IPS-18c (cell line): ENCODE data around the gene HIPK2.

Source experiments
- H3K4me3 ChIP-seq: 2 replicates; pipeline ENCODE4 v1.7.0; 2013; ENCODE audit warnings: low read depth, mild to moderate bottlenecking, low read length, moderate library complexity; ENCODE audit not compliant: insufficient read depth
- H3K9me3 ChIP-seq: one replicate; pipeline ENCODE4 v1.6.1; 2013; ENCODE audit warnings: mild to moderate bottlenecking, low read length, moderate library complexity; ENCODE audit not compliant: control insufficient read depth, insufficient read depth

Gene HIPK2

DNA sequence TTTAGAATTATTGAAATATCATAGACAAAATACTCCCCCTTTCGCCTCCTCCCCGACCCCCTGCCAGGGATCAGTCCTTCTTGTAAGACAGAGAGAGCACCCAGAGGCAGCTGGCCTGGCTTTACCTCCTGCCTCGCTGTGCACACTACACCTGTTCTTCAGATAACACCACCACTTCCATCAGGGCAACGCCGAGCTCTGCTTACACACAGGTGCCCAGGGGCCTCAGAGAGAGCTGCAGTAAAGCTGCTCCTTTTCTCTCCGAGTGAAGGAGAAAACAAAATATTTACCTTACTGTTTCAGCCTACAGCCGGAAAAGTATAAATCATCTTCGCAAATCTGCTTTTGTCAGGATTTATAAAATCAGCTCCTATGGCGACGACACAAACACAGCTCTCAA lies 80.7 kb downstream of the HIPK2 start:
- no peak overlapping the region for H3K4me3 ChIP-seq
- H3K9me3 ChIP-seq, result no peaks in the 10 kb centered on the region

GRCh38 chr7:139696552-139696951 lies 81.2 kb downstream of the HIPK2 start:
- Histone ChIP-seq H3K4me3 (no peak overlapping the region), H3K9me3 (no peaks in the 10 kb centered on the region)

- H3K4me3 ChIP-seq, result no peak overlapping the region
- H3K9me3 ChIP-seq, result no peaks in the 10 kb centered on the region
These were observed 82.2 kb downstream of the HIPK2 start for GRCh38 chr7:139695588-139695987.

- H3K9me3 ChIP-seq, result no peaks in the 10 kb centered on the region
- H3K4me3 ChIP-seq, result no peak overlapping the region
These were observed 82.7 kb downstream of the HIPK2 start for GRCh38 chr7:139695051-139695450.

GRCh38 chr7:139694389-139694676 lies 83.5 kb downstream of the HIPK2 start:
- Histone ChIP-seq H3K4me3 (no peak overlapping the region), H3K9me3 (no peaks in the 10 kb centered on the region)

DNA sequence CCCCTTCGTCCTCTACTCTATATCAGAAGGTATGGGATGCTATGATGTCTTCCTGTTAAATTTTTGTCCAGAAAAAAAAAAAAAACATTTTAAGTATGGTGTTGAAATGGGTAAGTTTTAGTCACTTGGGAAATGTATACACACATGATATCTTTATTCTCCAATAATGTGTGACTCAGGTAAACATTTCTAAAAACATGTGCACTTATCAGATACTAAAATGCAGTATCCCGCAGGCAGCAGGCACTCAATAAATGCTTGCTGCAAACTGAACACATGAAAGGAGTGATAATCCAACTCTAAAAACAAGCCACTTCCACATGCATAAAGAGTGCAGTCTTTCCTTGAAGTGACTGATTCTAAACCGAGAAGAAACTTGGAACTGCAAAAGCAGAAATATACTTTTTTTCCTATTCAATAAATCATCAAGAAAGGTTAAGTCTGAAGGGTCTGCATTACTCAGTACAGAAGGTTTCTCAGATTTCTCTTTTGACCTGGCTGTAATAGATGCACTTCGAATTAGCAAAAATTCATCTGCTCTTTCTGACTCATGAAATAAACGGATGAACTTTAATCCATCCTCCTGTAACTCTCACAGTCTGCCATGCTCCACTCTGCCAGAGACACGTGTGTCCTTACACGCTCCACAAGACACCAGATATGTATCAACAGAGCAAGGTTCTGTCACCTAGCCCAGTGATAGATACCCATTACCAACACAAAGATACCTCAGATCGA lies 84.0 kb downstream of the HIPK2 start:
- H3K9me3 ChIP-seq, result no peaks in the 10 kb centered on the region
- no peak overlapping the region for H3K4me3 ChIP-seq

DNA sequence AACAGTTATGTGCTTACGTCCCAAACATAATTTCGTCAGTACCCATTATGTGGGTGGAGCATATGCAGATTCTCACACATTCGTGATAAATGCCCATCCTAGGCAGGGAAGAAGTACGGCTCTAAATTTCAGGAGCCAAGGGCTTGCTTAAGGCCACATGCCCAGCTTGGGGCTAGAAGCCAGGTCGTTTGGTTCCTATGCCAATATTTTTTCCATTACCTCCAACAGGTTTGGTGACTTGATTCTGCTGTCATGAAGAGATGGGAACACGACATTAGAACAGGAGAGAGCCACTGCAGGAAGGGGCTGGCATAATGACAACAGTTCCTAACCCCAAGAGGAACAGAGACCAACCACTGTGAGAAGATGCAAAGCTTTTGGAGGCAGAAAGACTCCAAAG lies 85.1 kb downstream of the HIPK2 start:
- no peaks in the 10 kb centered on the region for H3K9me3 ChIP-seq
- no peak overlapping the region for H3K4me3 ChIP-seq

- H3K4me3 ChIP-seq, result no peak overlapping the region
These were observed 86.5 kb downstream of the HIPK2 start for GRCh38 chr7:139691253-139691781.

GRCh38 chr7:139687980-139688632 lies 89.7 kb downstream of the HIPK2 start:
- no peaks in the 10 kb centered on the region for H3K9me3 ChIP-seq
- no peak overlapping the region for H3K4me3 ChIP-seq

More at GRCh38 chr7:139691253-139691781, 86.5 kb downstream of the HIPK2 start:
- no peaks in the 10 kb centered on the region for H3K9me3 ChIP-seq

- no peak overlapping the region for H3K4me3 ChIP-seq
- H3K9me3 ChIP-seq, result no peaks in the 10 kb centered on the region
These were observed 90.4 kb downstream of the HIPK2 start for GRCh38 chr7:139687211-139687954.

DNA sequence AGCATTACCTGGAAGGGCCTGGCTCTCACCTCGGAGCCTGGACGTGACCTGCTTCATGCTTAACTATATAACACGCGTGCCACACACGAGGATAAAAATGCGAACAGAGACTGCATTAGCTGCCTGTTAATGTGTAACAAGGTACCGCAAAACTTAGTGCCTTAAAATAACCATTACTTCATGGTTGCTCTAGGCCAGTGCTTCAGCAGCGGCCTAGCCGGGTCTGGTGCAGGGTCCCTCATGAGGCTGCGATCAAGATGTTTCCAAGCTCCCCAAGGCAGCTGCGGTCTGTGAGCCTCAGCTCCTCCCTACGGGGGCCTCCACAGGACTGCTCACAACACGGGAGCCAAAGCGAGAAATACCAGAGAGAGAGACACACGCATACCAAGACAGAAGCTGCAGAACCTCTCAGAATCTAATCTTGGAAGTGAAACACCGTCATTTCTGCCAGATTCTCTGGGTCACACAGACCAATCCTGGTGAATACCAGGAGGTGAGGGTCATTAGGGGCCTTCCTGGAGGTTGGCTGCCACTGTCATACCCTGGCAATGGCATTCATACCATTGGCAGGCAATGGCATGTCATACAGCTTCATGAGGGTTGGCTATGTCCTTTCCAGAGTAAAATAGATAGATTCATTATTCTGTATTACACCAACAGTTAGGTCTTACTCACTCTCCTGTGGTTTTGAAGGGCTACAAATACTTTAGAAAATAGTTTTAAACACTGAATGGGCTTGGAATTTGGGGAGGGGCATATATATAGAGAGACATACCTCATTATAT lies 94.5 kb downstream of the HIPK2 start:
- H3K9me3 ChIP-seq, result no peaks in the 10 kb centered on the region
- H3K4me3 ChIP-seq, result no peak overlapping the region

GRCh38 chr7:139682136-139683013 lies 95.4 kb downstream of the HIPK2 start:
- no peak overlapping the region for H3K4me3 ChIP-seq
- no peaks in the 10 kb centered on the region for H3K9me3 ChIP-seq

DNA sequence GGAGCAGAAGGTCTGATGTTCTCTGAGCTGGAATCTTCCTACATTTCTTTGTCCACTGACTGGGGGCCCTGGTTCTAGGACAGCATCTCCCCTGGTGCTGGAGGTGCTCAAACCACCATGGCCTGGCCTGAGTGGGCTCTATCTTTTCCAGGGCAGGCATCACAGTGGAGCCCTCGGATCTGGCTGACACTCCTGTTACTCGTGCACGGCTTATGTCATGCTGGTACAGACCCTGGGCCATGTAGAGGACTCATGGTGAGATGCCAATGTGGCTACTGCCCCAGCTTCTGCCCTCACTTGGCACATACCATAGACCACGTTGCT lies 96.0 kb downstream of the HIPK2 start:
- no peak overlapping the region for H3K4me3 ChIP-seq
- no peaks in the 10 kb centered on the region for H3K9me3 ChIP-seq

DNA sequence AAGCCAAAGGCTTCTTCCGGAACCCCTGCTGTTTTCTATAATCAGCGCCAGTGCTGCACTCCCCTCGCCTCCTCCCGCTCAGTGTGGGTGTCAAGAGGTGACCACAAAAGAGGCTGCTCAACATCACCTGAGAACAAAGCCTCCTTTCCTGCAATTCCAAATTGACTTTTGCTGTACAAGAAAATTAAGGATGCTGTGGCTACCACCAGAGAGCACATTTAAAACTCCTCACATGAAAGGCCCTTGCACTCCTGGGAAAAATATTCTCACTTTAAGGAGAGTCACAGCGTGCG lies 96.4 kb downstream of the HIPK2 start:
- no peaks in the 10 kb centered on the region for H3K9me3 ChIP-seq
- no peak overlapping the region for H3K4me3 ChIP-seq

- no peak overlapping the region for H3K4me3 ChIP-seq
- no peaks in the 10 kb centered on the region for H3K9me3 ChIP-seq
These were observed 96.9 kb downstream of the HIPK2 start for GRCh38 chr7:139680676-139681462.
